Thyroid gland (tissue), 4 donors: ENCODE measurements around the gene STX19. TPM values are rescaled to one million over a fixed set of nuclear protein-coding genes. Genes with fewer than 3 reads are reported as not detected.
A peak's percentile ranks its signal among the peaks of the same experiment; 100 is the strongest.

ENCODE experiments used
- DNase-seq, 2 donors: peaks; one replicate each; pipeline ENCODE4 v3.0.0-alpha.2; 2019
- H3K27ac ChIP-seq, 3 donors: fragments of 200-600 bp; sonication (generic); 1 replicate in 2 of 3; 2 replicates in 1 of 3; pipeline ENCODE4 v1.5.1; 2016 to 2019; ENCODE audit warnings: mild to moderate bottlenecking in 1 of 3, moderate library complexity in 1 of 3
- H3K27me3 ChIP-seq: fragments of 200-600 bp; sonication (generic); one replicate; pipeline ENCODE4 v1.5.1; 2019
- H3K36me3 ChIP-seq, 2 donors: fragments of 200-600 bp; sonication (generic); one replicate each; pipeline ENCODE4 v1.5.1; 2016 to 2019
- H3K4me1 ChIP-seq, 2 donors: fragments of 200-600 bp; sonication (generic); one replicate each; pipeline ENCODE4 v1.5.1; 2017 to 2019
- H3K4me3 ChIP-seq, 3 donors: fragments of 200-600 bp; sonication (generic); replicated peaks in 1 of 3; 1 replicate in 2 of 3; 2 replicates in 1 of 3; pipeline ENCODE4 v1.5.1; 2016; ENCODE audit warnings: mild to moderate bottlenecking in 1 of 3
- H3K9me3 ChIP-seq: fragments of 200-600 bp; sonication (generic); one replicate; pipeline ENCODE4 v1.5.1; 2017
- CTCF ChIP-seq, 6 experiments: fragments of 200-600 bp in 3 of 6; fragments of 450-650 bp in 3 of 6; sonication (generic) in 3 of 6; IDR thresholded peaks; one replicate each; pipeline ENCODE4 v1.5.1; 2016 to 2019; ENCODE audit warnings: antibody characterized with exemption in 6 of 6, mild to moderate bottlenecking in 2 of 6, inconsistent platforms in 1 of 6, moderate library complexity in 1 of 6
- POLR2A ChIP-seq, 2 donors: fragments of 450-650 bp; IDR thresholded peaks; one replicate each; pipeline ENCODE4 v1.6.1; 2017; ENCODE audit warnings: antibody characterized with exemption in 2 of 2, mild to moderate bottlenecking in 2 of 2, moderate library complexity in 1 of 2
- WGBS, 2 donors: methylation state at CpG; one replicate each; pipeline ENCODE4 v1.1.5; 2017; 5-methylcytosine and 5-hydroxymethylcytosine counted together
- intact Hi-C: fragments of 100-400 bp; cut with DNase I; formaldehyde crosslinking; loops from one replicate; pipeline ENCODE4 v1.15.1; 2023
- total RNA-seq, 4 donors: library from RNA; depleted of rRNA; stranded (reverse); fragments of >200 nt; gene quantifications; one replicate each; pipeline ENCODE4 v1.2.3, GENCODE V29; 2016

STX19 gene
- total RNA-seq, 4 donors from 2014 or later = not detected

- Histone ChIP-seq H3K4me3 (no peak overlapping the region), H3K4me1 (peaks cover 21 to 24% of the 10 kb centered on the region in 2 donors), H3K9me3 (no peaks in the 10 kb centered on the region), H3K36me3 (no peaks in the 10 kb centered on the region), H3K27ac (no peak overlapping the region), H3K27me3 (no peaks in the 10 kb centered on the region)
- intact Hi-C loops = no loop called here
- WGBS, 2 donors = 39 to 51% methylated on average over 2 of the region's 2 CpGs
- DNase-seq = no peak
- TF ChIP-seq CTCF (IDR thresholded peaks at IDR 0.05) (no peak), POLR2A (IDR thresholded peaks at IDR 0.05) (no peak)
Measured at GRCh38 chr3:93991631-93992030, 36.8 kb downstream of the STX19 start.

GRCh38 chr3:93989241-93989640, 39.2 kb downstream of the STX19 start:
- Histone ChIP-seq H3K36me3 (no peaks in the 10 kb centered on the region), H3K27me3 (no peaks in the 10 kb centered on the region), H3K4me3 (no peak overlapping the region), H3K9me3 (no peaks in the 10 kb centered on the region), H3K27ac (peak overlapping the region in 1 of 3 donors; percentile 43), H3K4me1 (peaks cover 21 to 24% of the 10 kb centered on the region in 2 donors)
- TF ChIP-seq POLR2A (IDR thresholded peaks at IDR 0.05) (no peak), CTCF (IDR thresholded peaks at IDR 0.05) (no peak)
- 85 to 86% methylated on average over 3 of the region's 3 CpGs for WGBS, 2 donors
- intact Hi-C loops = no loop called here
- no peak for DNase-seq

- Histone ChIP-seq H3K27me3 (no peaks in the 10 kb centered on the region), H3K4me3 (no peak overlapping the region), H3K9me3 (no peaks in the 10 kb centered on the region), H3K36me3 (no peaks in the 10 kb centered on the region), H3K27ac (peak overlapping the region in 2 of 3 donors; percentile 13 to 43), H3K4me1 (peaks cover 21 to 24% of the 10 kb centered on the region in 2 donors)
- TF ChIP-seq POLR2A (IDR thresholded peaks at IDR 0.05) (no peak), CTCF (IDR thresholded peaks at IDR 0.05) (no peak)
- WGBS, 2 donors = 85 to 91% methylated on average over 9 of the region's 9 CpGs
- DNase-seq = peak in 1 of 2 donors; percentile 25
- intact Hi-C loops = no loop called here
Measured at GRCh38 chr3:93988764-93989163, 39.6 kb downstream of the STX19 start.

- Histone ChIP-seq H3K36me3 (no peaks in the 10 kb centered on the region), H3K4me1 (peaks cover 21 to 24% of the 10 kb centered on the region in 2 donors), H3K27ac (peak overlapping the region in 2 of 3 donors; percentile 13 to 43), H3K27me3 (no peaks in the 10 kb centered on the region), H3K4me3 (no peak overlapping the region), H3K9me3 (no peaks in the 10 kb centered on the region)
- TF ChIP-seq POLR2A (IDR thresholded peaks at IDR 0.05) = no peak
- TF ChIP-seq CTCF (IDR thresholded peaks at IDR 0.05) = no peak
- DNase-seq = no peak
- intact Hi-C loops = no loop called here
Measured at GRCh38 chr3:93988283-93988682, 40.1 kb downstream of the STX19 start.

GRCh38 chr3:93984618-93985017, 43.8 kb downstream of the STX19 start:
- H3K4me1 ChIP-seq = peaks cover 18 to 23% of the 10 kb centered on the region in 2 donors
- no peak for DNase-seq
- no peak overlapping the region for H3K4me3 ChIP-seq
- H3K27ac ChIP-seq = no peak overlapping the region
- H3K9me3 ChIP-seq = no peaks in the 10 kb centered on the region
- WGBS, 2 donors = 91 to 97% methylated on average over 5 of the region's 5 CpGs
- no peaks in the 10 kb centered on the region for H3K27me3 ChIP-seq
- intact Hi-C loops = no loop called here
- TF ChIP-seq POLR2A (IDR thresholded peaks at IDR 0.05) = no peak
- no peak for TF ChIP-seq CTCF (IDR thresholded peaks at IDR 0.05)
- H3K36me3 ChIP-seq = no peaks in the 10 kb centered on the region
